K562 (cell line): ENCODE measurements around the gene SLC7A5. TPM values are rescaled to one million over a fixed set of nuclear protein-coding genes. Genes with fewer than 3 reads are reported as not detected.
"Not testable (repeated sequence)": the region's sequence is repeated elsewhere in the genome, so short reads cannot be mapped to it uniquely, and the experiment has no call there.

ENCODE experiments used
- ATAC-seq: fragments of 200-7000 bp; cut with Tn5 transposase; 3 replicates; pipeline ENCODE4 v1.9.1; 2020; ENCODE audit warnings: moderate library complexity
- BruUV-seq: library from RNA; stranded (reverse); fragments of 400-500 nt; replicated peaks from 2 replicates; lab custom pipeline; 2021; lab: Mats Ljungman, UMichigan
- CTCF ChIA-PET: fragments of 300-600 bp; formaldehyde crosslinking; extraction: SDS; loops from one replicate; lab custom pipeline; 2021; ENCODE audit warnings: low intra/inter-chr PET ratio; lab: Yijun Ruan, JAX
- POLR2A ChIA-PET: fragments of 300-600, 350-650 bp; sonication (Branson Sonifier 250); formaldehyde crosslinking; extraction: SDS; loops from one replicate; lab custom pipeline; 2021; ENCODE audit warnings: antibody characterized with exemption, inconsistent platforms; lab: Yijun Ruan, JAX
- DNase-seq, 4 experiments: peaks; one replicate each; pipeline versions ENCODE4 v3.0.0 to v3.0.0-alpha.2; 2011 to 2018; ENCODE audit warnings: low spot score in 3 of 4, mixed read lengths in 3 of 4; ENCODE audit errors: extremely low read depth in 1 of 4
- FAIRE-seq: peaks from 2 replicates; lab custom pipeline; 2011; peaks lifted over from hg19 to GRCh38; lab: Jason Lieb, UNC
- H2AFZ ChIP-seq: 2 replicates; pipeline ENCODE4 v1.6.0; 2011; ENCODE audit warnings: low read depth, low read length, control low read depth, inconsistent platforms
- H3K27ac ChIP-seq: fragments of 200-600 bp; 3 replicates; pipeline ENCODE4 v1.8.0; 2011; ENCODE audit warnings: low read depth, mild to moderate bottlenecking, control low read depth, inconsistent platforms, low read length, moderate library complexity, mixed read lengths; ENCODE audit errors: extremely low read depth
- H3K27me3 ChIP-seq, 2 experiments: fragments of 300-600 bp in 1 of 2; 2 replicates in 1 of 2; 3 replicates in 1 of 2; pipeline versions ENCODE4 v1.6.0 to v1.8.0; 2011; ENCODE audit warnings: inconsistent platforms in 2 of 2, low read length in 2 of 2, mild to moderate bottlenecking in 1 of 2, mixed read lengths in 1 of 2, moderate library complexity in 1 of 2; ENCODE audit not compliant: control insufficient read depth in 2 of 2, insufficient read depth in 2 of 2
- H3K36me3 ChIP-seq: fragments of 300-600 bp; 3 replicates; pipeline ENCODE4 v1.8.0; 2011; ENCODE audit warnings: mild to moderate bottlenecking, low read length, inconsistent platforms; ENCODE audit not compliant: control insufficient read depth, insufficient read depth
- H3K4me1 ChIP-seq, 2 experiments: fragments of 200-600 bp in 1 of 2; replicated peaks in 1 of 2; 2 replicates in 1 of 2; 3 replicates in 1 of 2; pipeline versions ENCODE4 v1.5.1 to v1.8.0; 2011; ENCODE audit warnings: inconsistent platforms in 2 of 2, low read length in 2 of 2, mild to moderate bottlenecking in 1 of 2, mixed read lengths in 1 of 2, moderate library complexity in 1 of 2; ENCODE audit not compliant: control insufficient read depth in 2 of 2, insufficient read depth in 2 of 2
- H3K4me2 ChIP-seq: 2 replicates; pipeline ENCODE4 v1.6.1; 2011; ENCODE audit warnings: low read length, control low read depth, inconsistent platforms, mixed read lengths; ENCODE audit not compliant: insufficient read depth
- H3K4me3 ChIP-seq: fragments of 200-600 bp; sonication (generic), shearing (Covaris generic); 2 replicates; pipeline ENCODE4 v1.5.1; 2016; ENCODE audit warnings: control low read depth, inconsistent platforms
- H3K79me2 ChIP-seq: fragments of 200-600 bp; 3 replicates; pipeline ENCODE4 v1.8.0; 2011; ENCODE audit warnings: low read length, inconsistent platforms; ENCODE audit not compliant: control insufficient read depth, insufficient read depth
- H3K9ac ChIP-seq, 2 experiments: 2 replicates each; pipeline versions ENCODE4 v1.6.0 to v1.6.1; 2011; ENCODE audit warnings: low read depth in 2 of 2, low read length in 2 of 2, control low read depth in 1 of 2, inconsistent platforms in 1 of 2, mild to moderate bottlenecking in 1 of 2, mixed read lengths in 1 of 2; ENCODE audit not compliant: insufficient read depth in 1 of 2
- H3K9me1 ChIP-seq: one replicate; pipeline ENCODE4 v1.6.0; 2011; ENCODE audit warnings: inconsistent platforms, mild to moderate bottlenecking, low read length, moderate library complexity; ENCODE audit not compliant: control insufficient read depth, insufficient read depth
- H3K9me3 ChIP-seq: replicated peaks from 2 replicates; pipeline ENCODE4 v1.5.1; 2011; ENCODE audit warnings: low read depth, low read length, inconsistent platforms; ENCODE audit not compliant: control insufficient read depth, insufficient read depth
- H4K20me1 ChIP-seq: replicated peaks from 2 replicates; pipeline ENCODE4 v1.6.1; 2011; ENCODE audit warnings: low read length, inconsistent platforms, mixed read lengths; ENCODE audit not compliant: control insufficient read depth, insufficient read depth
- SAFB ChIP-seq: fragments of 200-400 bp; formaldehyde crosslinking; IDR thresholded peaks from 2 replicates; pipeline ENCODE4 v1.6.1; 2017; ENCODE audit warnings: low read depth, low read length, borderline replicate concordance
- WGBS: fragments of 100-300 bp; shearing (Covaris generic); methylation state at CpG from one replicate; pipeline ENCODE4 v1.1.6; 2016; ENCODE audit warnings: low coverage, mixed read lengths; ENCODE audit not compliant: insufficient coverage; ENCODE audit errors: missing lambda C conversion rate; 5-methylcytosine and 5-hydroxymethylcytosine counted together
- in situ Hi-C: fragments of 300-500 bp; cut with MboI; formaldehyde crosslinking; loops from 4 replicates; pipeline ENCODE4 v1.15.0; 2018; ENCODE audit warnings: inconsistent platforms, mixed read lengths
- intact Hi-C: fragments of 100-400 bp; cut with micrococcal nuclease; formaldehyde crosslinking; loops from 2 replicates; pipeline ENCODE4 v1.14.2; 2022
- polyA plus RNA-seq, 8 experiments: library from polyadenylated mRNA; depleted of rRNA in 4 of 8; stranded (reverse) in 5 of 8; unstranded in 3 of 8; fragments of >200 nt; fragmentation: Nextera tagmentation in 2 of 8; fragmentation: Illumina TruSeq in 1 of 8; extraction: Ambion mirVana in 2 of 8; extraction: Trizol in 1 of 8; gene quantifications; 2 replicates each; pipeline versions ENCODE4 v1.2.1 to v1.2.3, GENCODE V29; 2011 to 2014; ENCODE audit warnings: inconsistent platforms in 1 of 8, missing spikeins in 1 of 8
- total RNA-seq, 7 experiments: library from RNA; depleted of rRNA in 6 of 7; stranded (reverse); fragments of >200 nt in 6 of 7; fragmentation: Illumina TruSeq in 2 of 7; extraction: Trizol in 2 of 7; gene quantifications; 2 replicates each; pipeline versions ENCODE4 v1.2.1 to v1.2.3, GENCODE V29; 2011 to 2021; ENCODE audit warnings: low replicate concordance in 1 of 7

SLC7A5 gene
- total and polyA plus RNA-seq, 9 of the 15 experiments (the other 6 are each of a cell fraction or from before 2014, with no cell fraction given): 1.9 to 220 (median 18.6) TPM

GRCh38 chr16:87900489-87900888, 31.2 kb upstream of the SLC7A5 start:
- H3K4me3 ChIP-seq, ATAC-seq, H3K79me2 ChIP-seq, H3K9ac ChIP-seq, H3K9me3 ChIP-seq, in situ Hi-C loops, H3K4me1 ChIP-seq, FAIRE-seq, H4K20me1 ChIP-seq, H3K4me2 ChIP-seq, H2AFZ ChIP-seq, intact Hi-C loops, H3K36me3 ChIP-seq, CTCF ChIA-PET, DNase-seq, BruUV-seq, H3K9me1 ChIP-seq, H3K27ac ChIP-seq: not testable (repeated sequence)
- POLR2A ChIA-PET: interaction anchor here (0.6 to 1.4 kb wide), 3 partner anchors 15 to 138 kb away, joined by 3 read pairs; no protein-coding TSS in a partner anchor
- H3K27me3 ChIP-seq: peaks cover 9 to 31% of the 10 kb centered on the region in 2 experiments; a peak in 3 of 5 replicates
- 50% methylated on average over 11 of the region's 12 CpGs for WGBS

- Histone ChIP-seq H3K9ac (no peak overlapping the region), H3K4me3 (no peak overlapping the region), H3K79me2 (no peaks in the 10 kb centered on the region), H3K36me3 (no peaks in the 10 kb centered on the region), H3K9me1 (no peaks in the 10 kb centered on the region), H2AFZ (no peak overlapping the region), H3K9me3 (no peaks in the 10 kb centered on the region), H4K20me1 (0 out of 2 replicates have a peak, but pooled peaks cover 3% of the 10 kb centered on the region), H3K27ac (no peak overlapping the region), H3K4me2 (no peak overlapping the region), H3K27me3 (peaks cover 9 to 29% of the 10 kb centered on the region in 2 experiments; a peak in 3 of 5 replicates), H3K4me1 (no peaks in the 10 kb centered on the region; a peak in 1 of 5 replicates)
- FAIRE-seq (no peak), ATAC-seq (no peak), DNase-seq (no peak)
- in situ Hi-C loops: no loop called here
- TF ChIP-seq SAFB: no peak
- CTCF ChIA-PET: no interaction called here
- POLR2A ChIA-PET: interaction anchor here (0.8 to 1.4 kb wide), 3 partner anchors 17 to 45 kb away, joined by 3 to 5 read pairs (median 3); partner anchors contain the start of gene SLC7A5
- no TSS peak for BruUV-seq
- WGBS: 5% methylated on average over 19 of the region's 20 CpGs
- intact Hi-C loops: no loop called here
Measured at GRCh38 chr16:87897521-87898505, 28.5 kb upstream of the SLC7A5 start.

GRCh38 chr16:87896924-87897520, 27.7 kb upstream of the SLC7A5 start:
- FAIRE-seq, H4K20me1 ChIP-seq, DNase-seq, H3K79me2 ChIP-seq, H3K4me1 ChIP-seq, H3K4me2 ChIP-seq, H3K9ac ChIP-seq, in situ Hi-C loops, H2AFZ ChIP-seq, ATAC-seq, BruUV-seq, H3K9me3 ChIP-seq, H3K4me3 ChIP-seq, intact Hi-C loops, H3K9me1 ChIP-seq, CTCF ChIA-PET, H3K27ac ChIP-seq, H3K36me3 ChIP-seq: not testable (repeated sequence)
- peaks cover 9 to 29% of the 10 kb centered on the region in 2 experiments; a peak in 3 of 5 replicates for H3K27me3 ChIP-seq
- 12% methylated on average over 11 of the region's 16 CpGs for WGBS
- POLR2A ChIA-PET: interaction anchor here (0.8 to 1.2 kb wide), 3 partner anchors 18 to 27 kb away, joined by 3 read pairs; partner anchors contain the start of gene SLC7A5
